PC-3 (cell line): ENCODE results near the gene NAV2. TPM values are rescaled to one million over a fixed set of nuclear protein-coding genes. Genes with fewer than 3 reads are reported as not detected.

Experiments used
- ATAC-seq: fragments of 200-7000 bp; cut with Tn5 transposase; 2 replicates; pipeline ENCODE4 v1.9.1; 2020; ENCODE audit warnings: mild to moderate bottlenecking, moderate library complexity
- BruUV-seq: library from RNA; stranded (reverse); fragments of 400-500 nt; replicated peaks from 2 replicates; lab custom pipeline; 2021; lab: Mats Ljungman, UMichigan
- CTCF ChIA-PET: fragments of 300-600 bp; sonication (Branson Sonifier 250); formaldehyde crosslinking; loops from one replicate; lab custom pipeline; 2022; ENCODE audit warnings: antibody characterized with exemption; lab: Charles Lee
- POLR2A ChIA-PET: fragments of 300-600 bp; sonication (Branson Sonifier 250); formaldehyde crosslinking; loops from one replicate; lab custom pipeline; 2022; ENCODE audit warnings: antibody characterized with exemption; ENCODE audit not compliant: unreplicated experiment; lab: Charles Lee
- DNase-seq: peaks from one replicate; pipeline ENCODE4 v3.0.0-alpha.2; 2015
- H2AFZ ChIP-seq: fragments of 300-600 bp; sonication (generic); 2 replicates; pipeline ENCODE4 v1.6.0; 2016; ENCODE audit warnings: antibody characterized with exemption, low read length
- H3F3A ChIP-seq: fragments of 300-600 bp; sonication (generic); one replicate; pipeline ENCODE4 v1.6.0; 2017; ENCODE audit warnings: antibody characterized with exemption, low read length, control low read depth, mild to moderate bottlenecking; ENCODE audit not compliant: unreplicated experiment
- H3K27ac ChIP-seq: fragments of 300-600 bp; sonication (generic); 2 replicates; pipeline ENCODE4 v1.5.1; 2016; ENCODE audit warnings: mild to moderate bottlenecking, low read length
- H3K27me3 ChIP-seq: fragments of 300-600 bp; sonication (generic); 2 replicates; pipeline ENCODE4 v1.6.1; 2016; ENCODE audit warnings: low read length, mixed read lengths
- H3K36me3 ChIP-seq: fragments of 300-600 bp; sonication (generic); 2 replicates; pipeline ENCODE4 v1.6.1; 2016; ENCODE audit warnings: low read depth, mixed run types, low read length, mixed read lengths
- H3K4me1 ChIP-seq: fragments of 300-600 bp; sonication (generic); 2 replicates; pipeline ENCODE4 v1.5.1; 2016; ENCODE audit warnings: low read length; ENCODE audit not compliant: insufficient read depth
- H3K4me2 ChIP-seq: fragments of 300-600 bp; sonication (generic); 2 replicates; pipeline ENCODE4 v1.6.0; 2016; ENCODE audit warnings: low read length
- H3K4me3 ChIP-seq: fragments of 300-600 bp; sonication (generic); 2 replicates; pipeline ENCODE4 v1.5.1; 2016; ENCODE audit warnings: mild to moderate bottlenecking, low read length, mixed read lengths
- H3K79me2 ChIP-seq: fragments of 300-600 bp; sonication (generic); 2 replicates; pipeline ENCODE4 v1.6.1; 2017; ENCODE audit warnings: low read length, mixed read lengths
- H3K9ac ChIP-seq: fragments of 300-600 bp; sonication (generic); 2 replicates; pipeline ENCODE4 v1.6.0; 2016; ENCODE audit warnings: mild to moderate bottlenecking, low read length
- H3K9me2 ChIP-seq: fragments of 300-600 bp; sonication (generic); replicated peaks from 2 replicates; pipeline ENCODE4 v1.6.1; 2016; ENCODE audit warnings: mixed run types, low read length, mixed read lengths
- H3K9me3 ChIP-seq: fragments of 300-600 bp; sonication (generic); 2 replicates; pipeline ENCODE4 v1.6.1; 2016; ENCODE audit warnings: low read length, mixed read lengths
- H4K20me1 ChIP-seq: fragments of 300-600 bp; sonication (generic); 2 replicates; pipeline ENCODE4 v1.6.1; 2016; ENCODE audit warnings: low read length, mixed read lengths
- EZH2 ChIP-seq: fragments of 300-600 bp; sonication (generic); IDR thresholded peaks from one replicate; pipeline ENCODE4 v1.6.1; 2017; ENCODE audit warnings: antibody characterized with exemption, mild to moderate bottlenecking, low read length; ENCODE audit not compliant: unreplicated experiment
- EZH2phosphoT487 ChIP-seq: fragments of 300-600 bp; sonication (generic); IDR thresholded peaks from 2 replicates; pipeline ENCODE4 v1.6.1; 2018; ENCODE audit warnings: mild to moderate bottlenecking, antibody characterized with exemption, low read length, borderline replicate concordance
- intact Hi-C: fragments of 100-400 bp; cut with micrococcal nuclease; formaldehyde crosslinking; loops from 2 replicates; pipeline ENCODE4 v1.9.0; 2023
- total RNA-seq: library from RNA; depleted of rRNA; stranded (reverse); fragments of >200 nt; gene quantifications from 2 replicates; pipeline ENCODE4 v1.2.3, GENCODE V29; 2014
- TF ChIP-seq, protein P1 (sequence below): fragments of 300-600 bp; sonication (generic); conservative IDR thresholded peaks from 2 replicates; pipeline ENCODE4 v1.5.1; 2017; ENCODE audit warnings: antibody characterized with exemption, low read depth, mild to moderate bottlenecking, low read length

NAV2 gene
- total RNA-seq, 1 experiment from 2014 or later, result 10.4 TPM

DNA sequence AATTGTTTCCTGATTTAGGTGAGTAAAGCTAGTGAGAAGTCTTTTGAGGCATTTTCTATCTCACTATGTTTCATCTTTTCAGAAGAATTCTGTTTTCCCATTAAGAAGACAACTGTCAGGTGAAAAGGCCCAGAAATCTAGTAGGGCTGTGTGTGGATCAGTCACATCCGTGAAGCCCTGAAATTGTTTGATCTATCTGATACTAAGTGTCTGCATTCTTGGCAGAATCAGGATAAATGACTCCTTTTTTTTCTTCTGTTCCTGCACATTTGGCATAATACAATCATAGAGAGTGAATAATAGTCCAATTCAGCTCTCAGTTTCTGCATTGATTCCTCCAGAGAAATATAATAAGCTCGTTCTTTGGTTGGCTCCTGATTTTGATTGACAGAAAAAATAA lies 208.3 kb downstream of the NAV2 start:
- no peaks in the 10 kb centered on the region for H3K79me2 ChIP-seq
- ATAC-seq (no peak), DNase-seq (no peak)
- no TSS peak for BruUV-seq
- POLR2A ChIA-PET, result no interaction called here
- H4K20me1 ChIP-seq, result no peaks in the 10 kb centered on the region
- no peak overlapping the region for H2AFZ ChIP-seq
- H3F3A ChIP-seq, result peaks cover 7% of the 10 kb centered on the region
- H3K4me1 ChIP-seq, result peaks cover 48% of the 10 kb centered on the region
- no peaks in the 10 kb centered on the region for H3K9me2 ChIP-seq
- no peaks in the 10 kb centered on the region for H3K9me3 ChIP-seq
- no peak overlapping the region for H3K4me2 ChIP-seq
- no peak for TF ChIP-seq EZH2phosphoT487
- TF ChIP-seq, protein P1, sequence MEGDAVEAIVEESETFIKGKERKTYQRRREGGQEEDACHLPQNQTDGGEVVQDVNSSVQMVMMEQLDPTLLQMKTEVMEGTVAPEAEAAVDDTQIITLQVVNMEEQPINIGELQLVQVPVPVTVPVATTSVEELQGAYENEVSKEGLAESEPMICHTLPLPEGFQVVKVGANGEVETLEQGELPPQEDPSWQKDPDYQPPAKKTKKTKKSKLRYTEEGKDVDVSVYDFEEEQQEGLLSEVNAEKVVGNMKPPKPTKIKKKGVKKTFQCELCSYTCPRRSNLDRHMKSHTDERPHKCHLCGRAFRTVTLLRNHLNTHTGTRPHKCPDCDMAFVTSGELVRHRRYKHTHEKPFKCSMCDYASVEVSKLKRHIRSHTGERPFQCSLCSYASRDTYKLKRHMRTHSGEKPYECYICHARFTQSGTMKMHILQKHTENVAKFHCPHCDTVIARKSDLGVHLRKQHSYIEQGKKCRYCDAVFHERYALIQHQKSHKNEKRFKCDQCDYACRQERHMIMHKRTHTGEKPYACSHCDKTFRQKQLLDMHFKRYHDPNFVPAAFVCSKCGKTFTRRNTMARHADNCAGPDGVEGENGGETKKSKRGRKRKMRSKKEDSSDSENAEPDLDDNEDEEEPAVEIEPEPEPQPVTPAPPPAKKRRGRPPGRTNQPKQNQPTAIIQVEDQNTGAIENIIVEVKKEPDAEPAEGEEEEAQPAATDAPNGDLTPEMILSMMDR, result no peak
- no peaks in the 10 kb centered on the region for H3K27me3 ChIP-seq
- CTCF ChIA-PET, result no interaction called here
- H3K4me3 ChIP-seq, result no peak overlapping the region
- no peak overlapping the region for H3K9ac ChIP-seq
- no peaks in the 10 kb centered on the region for H3K36me3 ChIP-seq
- peak overlapping the region; percentile 96; the same call in 1 of the 2 replicates for H3K27ac ChIP-seq
- intact Hi-C loops, result no loop called here

DNA sequence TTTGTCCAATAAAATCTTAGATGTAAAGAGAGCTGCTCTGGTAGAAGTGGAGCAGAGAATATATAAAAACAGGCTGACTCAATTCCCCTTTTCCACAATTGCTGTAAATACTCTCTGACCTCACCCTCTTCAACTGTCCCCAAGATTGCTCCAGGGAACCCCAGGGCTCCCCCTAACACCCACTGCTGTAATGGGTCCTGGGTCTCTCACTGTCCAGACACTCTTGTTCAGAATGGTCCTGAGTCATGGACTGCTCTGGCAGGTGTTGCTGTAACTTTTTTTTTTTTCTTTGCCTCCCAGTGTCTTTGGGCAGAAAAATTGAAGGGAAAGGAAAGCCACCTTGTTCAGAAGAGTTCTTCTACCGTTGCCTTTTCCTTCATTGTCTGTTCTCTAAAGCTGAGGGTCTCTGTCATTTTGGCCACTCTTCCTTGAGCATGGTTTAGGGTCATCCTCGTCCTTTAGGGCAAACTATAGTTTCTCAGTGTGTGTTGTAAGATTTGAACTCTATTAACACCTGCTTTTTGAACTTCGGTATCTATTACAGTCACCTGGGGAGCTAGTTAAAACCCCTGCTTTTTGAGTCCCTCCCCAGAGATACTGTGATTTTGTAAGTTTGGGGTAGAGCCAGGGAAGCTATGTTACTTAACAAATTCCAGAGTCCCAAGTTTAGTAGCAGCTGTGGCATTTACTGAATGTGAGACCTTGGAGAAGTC lies 209.5 kb downstream of the NAV2 start:
- no TSS peak for BruUV-seq
- Histone ChIP-seq H3K9me2 (no peaks in the 10 kb centered on the region), H4K20me1 (no peaks in the 10 kb centered on the region), H2AFZ (no peak overlapping the region), H3K9me3 (no peaks in the 10 kb centered on the region), H3K4me2 (0 out of 2 replicates have a peak overlapping the region, but pooled peaks have one; percentile 18), H3K36me3 (no peaks in the 10 kb centered on the region), H3K4me3 (no peak overlapping the region), H3K27ac (peak overlapping the region; percentile 78), H3K4me1 (peaks cover 48% of the 10 kb centered on the region), H3K79me2 (no peaks in the 10 kb centered on the region), H3K9ac (peak overlapping the region; percentile 10; the same call in 1 of the 2 replicates), H3K27me3 (no peaks in the 10 kb centered on the region), H3F3A (peaks cover 7% of the 10 kb centered on the region)
- POLR2A ChIA-PET, result no interaction called here
- no peak for DNase-seq
- no peak for ATAC-seq
- TF ChIP-seq, protein P1, result no peak
- TF ChIP-seq EZH2 (no peak), EZH2phosphoT487 (no peak)
- CTCF ChIA-PET, result no interaction called here
- intact Hi-C loops, result no loop called here

DNA sequence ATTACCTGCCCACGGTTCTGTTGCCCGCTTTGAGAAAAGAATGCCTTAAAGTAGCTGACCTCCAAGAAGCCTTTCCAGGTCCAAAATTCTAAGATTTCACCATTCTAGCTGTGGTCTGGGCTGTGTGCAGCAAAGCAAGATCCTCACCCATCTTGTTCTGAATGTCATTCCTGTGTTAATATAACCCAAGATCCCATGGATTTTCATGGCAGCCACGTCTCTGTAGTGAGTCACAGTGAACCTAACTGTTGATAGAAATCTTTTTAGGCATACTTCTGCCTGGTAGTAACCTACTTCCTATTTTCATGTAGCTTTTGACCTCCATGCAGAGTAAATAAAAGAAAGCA lies 210.0 kb downstream of the NAV2 start:
- TF ChIP-seq EZH2phosphoT487, result no peak
- no peak for TF ChIP-seq EZH2
- TF ChIP-seq, protein P1, result no peak
- peaks cover 47% of the 10 kb centered on the region for H3K4me1 ChIP-seq
- no peaks in the 10 kb centered on the region for H3K36me3 ChIP-seq
- intact Hi-C loops, result no loop called here
- no peak for ATAC-seq
- no peaks in the 10 kb centered on the region for H3K27me3 ChIP-seq
- 0 out of 2 replicates have a peak overlapping the region, but pooled peaks have one; percentile 18 for H3K4me2 ChIP-seq
- no peak overlapping the region for H3K4me3 ChIP-seq
- H2AFZ ChIP-seq, result no peak overlapping the region
- ChIA-PET POLR2A (no interaction called here), CTCF (no interaction called here)
- no peaks in the 10 kb centered on the region for H3K9me3 ChIP-seq
- H3K27ac ChIP-seq, result peak overlapping the region; percentile 78
- peak overlapping the region; percentile 10; the same call in 1 of the 2 replicates for H3K9ac ChIP-seq
- no TSS peak for BruUV-seq
- H3F3A ChIP-seq, result peaks cover 7% of the 10 kb centered on the region
- H3K79me2 ChIP-seq, result no peaks in the 10 kb centered on the region
- peak; percentile 66 for DNase-seq
- no peaks in the 10 kb centered on the region for H4K20me1 ChIP-seq
- H3K9me2 ChIP-seq, result no peaks in the 10 kb centered on the region
